ENCODE results near the gene CCDC97. TPM values are rescaled to one million over a fixed set of nuclear protein-coding genes. Genes with fewer than 3 reads are reported as not detected.

Gene CCDC97
- polyA plus RNA-seq, 1 of the 3 experiments (the other 2 are of a cell fraction) = 9.6 TPM

DNA sequence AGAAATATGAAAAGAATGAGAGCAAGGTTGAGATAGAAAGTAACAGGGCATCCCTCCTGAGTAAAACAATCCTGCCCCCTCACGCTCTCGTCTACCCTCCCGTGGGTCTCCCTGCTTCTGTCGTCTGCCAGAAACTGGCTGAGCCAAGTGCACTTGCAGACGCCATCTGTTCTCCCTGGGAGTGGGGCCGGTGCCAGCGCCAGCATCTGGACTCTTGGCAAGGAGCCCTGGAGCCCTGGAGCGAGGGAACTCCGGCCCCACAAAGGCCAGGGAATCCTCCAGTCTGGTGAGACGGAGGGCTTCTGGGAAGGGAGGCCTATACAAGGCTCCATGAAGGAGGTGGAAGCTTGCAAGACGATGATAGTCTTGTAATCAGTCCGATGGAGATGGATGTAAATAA is 64.0 kb downstream of the CCDC97 start (continued):
- peak; percentile 58; the same call in 1 of the 2 replicates for TF ChIP-seq ZBTB33 (IDR thresholded peaks at IDR 0.05; ENCODE audit: borderline replicate concordance, low read depth)

Small RNAs within 50 kb of the gene (small RNA-seq; reads per million reads assigned to genes)
- 0 reads per million in 7 experiments for gene RN7SL34P

Other genes with a start within 250 kb of the CCDC97 start
- not detected in 2 replicates for gene CYP2A13, start 221.7 kb upstream of the CCDC97 start, polyA plus RNA-seq (2012; rRNA removed)
- not detected in 2 replicates for gene CYP2F1, start 195.7 kb upstream of the CCDC97 start, polyA plus RNA-seq (2012; rRNA removed)
- 0.50 and 0.67 TPM in 2 replicates for gene CYP2S1, start 117.0 kb upstream of the CCDC97 start, polyA plus RNA-seq (2012; rRNA removed)
- 78.8 and 82.6 TPM in 2 replicates for gene AXL, start 90.9 kb upstream of the CCDC97 start, polyA plus RNA-seq (2012; rRNA removed)
- 34.2 and 41.5 TPM in 2 replicates for gene HNRNPUL1, start 45.8 kb upstream of the CCDC97 start, polyA plus RNA-seq (2012; rRNA removed)
- 13.5 and 25.5 TPM in 2 replicates for gene TGFB1, start 43.8 kb downstream of the CCDC97 start, polyA plus RNA-seq (2012; rRNA removed)
- 9.0 and 13.3 TPM in 2 replicates for gene B9D2, start 54.0 kb downstream of the CCDC97 start, polyA plus RNA-seq (2012; rRNA removed)
- 5.1 and 5.7 TPM in 2 replicates for gene TMEM91, start 66.4 kb downstream of the CCDC97 start, polyA plus RNA-seq (2012; rRNA removed)
- 71.3 and 74.1 TPM in 2 replicates for gene EXOSC5, start 87.2 kb downstream of the CCDC97 start, polyA plus RNA-seq (2012; rRNA removed)
- gene BCKDHA, start 87.6 kb downstream of the CCDC97 start, polyA plus RNA-seq (2012; rRNA removed) = 16.3 and 30.9 TPM in 2 replicates
- gene B3GNT8, start 117.2 kb downstream of the CCDC97 start, polyA plus RNA-seq (2012; rRNA removed) = not detected in 2 replicates
- gene DMAC2, start 129.7 kb downstream of the CCDC97 start, polyA plus RNA-seq (2012; rRNA removed) = 70.2 and 71.4 TPM in 2 replicates
- gene ERICH4, start 133.0 kb downstream of the CCDC97 start, polyA plus RNA-seq (2012; rRNA removed) = not detected in 2 replicates

Measured in SK-N-SH (cell line).